AG10803 (cell line): ENCODE data around the gene CEP104.

Source experiments
- DNase-seq: peaks from one replicate; pipeline ENCODE4 v3.0.0; 2010; ENCODE audit warnings: low read depth
- H3K4me3 ChIP-seq: 2 replicates; pipeline ENCODE4 v1.5.1; 2011; ENCODE audit warnings: mild to moderate bottlenecking, low read length, control low read depth
- CTCF ChIP-seq: conservative IDR thresholded peaks from 2 replicates; pipeline ENCODE4 v1.5.1; 2011; ENCODE audit warnings: mild to moderate bottlenecking, low read length, control low read depth, inconsistent platforms

Gene CEP104

GRCh38 chr1:3821004-3821403 is 36.0 kb downstream of the CEP104 start:
- H3K4me3 ChIP-seq = no peak overlapping the region
- no peak for DNase-seq
- no peak for TF ChIP-seq CTCF

- H3K4me3 ChIP-seq = no peak overlapping the region
- DNase-seq = no peak
- no peak for TF ChIP-seq CTCF
These were observed 36.7 kb downstream of the CEP104 start for GRCh38 chr1:3820316-3820715.

- no peak for DNase-seq
- TF ChIP-seq CTCF = no peak
- no peak overlapping the region for H3K4me3 ChIP-seq
These were observed 37.2 kb downstream of the CEP104 start for GRCh38 chr1:3819771-3820200.

GRCh38 chr1:3817821-3818597 is 39.0 kb downstream of the CEP104 start:
- DNase-seq = no peak
- TF ChIP-seq CTCF = no peak
- H3K4me3 ChIP-seq = no peak overlapping the region

GRCh38 chr1:3817138-3817740 is 39.8 kb downstream of the CEP104 start:
- no peak overlapping the region for H3K4me3 ChIP-seq
- no peak for TF ChIP-seq CTCF
- DNase-seq = no peak

- no peak for DNase-seq
- no peak overlapping the region for H3K4me3 ChIP-seq
- no peak for TF ChIP-seq CTCF
These were observed 40.5 kb downstream of the CEP104 start for GRCh38 chr1:3816331-3817137.
